Renal cortical epithelial cell (primary cell): ENCODE results near the gene OCA2. TPM values are rescaled to one million over a fixed set of nuclear protein-coding genes. Genes with fewer than 3 reads are reported as not detected.
"Not testable (repeated sequence)": the region's sequence is repeated elsewhere in the genome, so short reads cannot be mapped to it uniquely, and the experiment has no call there.

Experiments
- DNase-seq: peaks from one replicate; pipeline ENCODE4 v3.0.0-alpha.2; 2011; ENCODE audit warnings: low read depth
- total RNA-seq: library from RNA; depleted of rRNA; stranded (reverse); fragments of >200 nt; gene quantifications from 2 replicates; pipeline ENCODE4 v1.2.3, GENCODE V29; 2014

The OCA2 gene
- total RNA-seq, 1 donor from 2014 or later: 0.40 TPM

DNA sequence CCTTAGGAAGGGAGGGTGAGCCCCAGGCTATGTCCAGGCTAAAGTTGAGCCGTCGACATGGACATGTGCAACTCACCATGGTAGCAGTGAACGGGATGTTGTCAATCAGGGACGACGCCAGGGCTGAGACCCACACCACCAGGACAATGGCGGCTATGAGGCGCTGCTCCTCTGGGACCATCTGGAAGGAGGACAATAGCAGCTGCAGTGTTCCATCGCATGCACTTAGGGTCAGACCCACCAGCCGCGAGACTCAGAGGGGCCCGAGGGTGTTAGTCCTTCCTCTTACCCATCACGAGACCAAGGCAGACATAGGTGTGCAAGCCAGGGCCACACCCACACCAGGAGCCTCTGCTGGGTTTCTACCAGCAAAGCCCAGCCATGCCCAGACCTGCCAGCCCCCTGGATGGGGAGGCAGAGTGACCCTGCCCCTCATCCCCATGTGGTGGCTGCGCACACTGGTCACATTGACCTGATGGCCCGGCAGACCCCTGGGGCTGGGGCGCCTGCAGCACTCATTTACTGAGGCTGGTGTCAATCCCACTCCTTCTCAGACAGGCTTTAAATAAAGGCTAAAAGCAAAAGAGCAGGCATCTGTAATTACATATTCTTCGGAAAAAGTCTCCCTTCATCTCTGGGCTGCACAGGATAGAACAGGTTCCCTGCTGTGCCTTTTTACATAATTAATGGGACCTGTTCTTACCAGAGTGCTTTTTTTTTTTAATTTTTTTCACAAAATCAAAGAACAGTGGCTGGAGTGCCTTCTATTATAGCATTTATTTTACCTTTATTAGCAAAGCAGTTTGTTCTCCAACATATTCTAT lies 227.8 kb downstream of the OCA2 start:
- no peak for DNase-seq

DNA sequence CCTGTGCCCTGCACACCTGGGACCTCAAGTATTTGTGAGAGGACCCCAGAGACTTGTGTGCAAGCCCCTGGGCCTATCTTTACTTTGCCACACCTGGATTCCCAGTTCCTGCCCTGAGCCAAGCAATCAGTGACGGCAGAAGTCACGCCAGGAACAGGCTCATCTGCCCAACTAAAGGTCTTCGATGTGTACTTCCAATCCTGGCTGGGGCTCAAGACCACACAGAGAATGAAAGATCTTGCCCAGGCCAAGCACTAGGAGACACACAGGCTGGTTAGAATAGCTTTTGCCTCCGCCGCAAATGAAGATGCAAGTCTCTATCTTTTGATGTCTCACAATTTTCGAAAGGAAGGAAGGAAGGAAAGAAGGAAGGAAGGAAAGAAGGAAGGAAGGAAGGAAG lies 228.8 kb downstream of the OCA2 start:
- no peak for DNase-seq

- no peak for DNase-seq
Measured at GRCh38 chr15:27869697-27870281, 229.3 kb downstream of the OCA2 start.

DNA sequence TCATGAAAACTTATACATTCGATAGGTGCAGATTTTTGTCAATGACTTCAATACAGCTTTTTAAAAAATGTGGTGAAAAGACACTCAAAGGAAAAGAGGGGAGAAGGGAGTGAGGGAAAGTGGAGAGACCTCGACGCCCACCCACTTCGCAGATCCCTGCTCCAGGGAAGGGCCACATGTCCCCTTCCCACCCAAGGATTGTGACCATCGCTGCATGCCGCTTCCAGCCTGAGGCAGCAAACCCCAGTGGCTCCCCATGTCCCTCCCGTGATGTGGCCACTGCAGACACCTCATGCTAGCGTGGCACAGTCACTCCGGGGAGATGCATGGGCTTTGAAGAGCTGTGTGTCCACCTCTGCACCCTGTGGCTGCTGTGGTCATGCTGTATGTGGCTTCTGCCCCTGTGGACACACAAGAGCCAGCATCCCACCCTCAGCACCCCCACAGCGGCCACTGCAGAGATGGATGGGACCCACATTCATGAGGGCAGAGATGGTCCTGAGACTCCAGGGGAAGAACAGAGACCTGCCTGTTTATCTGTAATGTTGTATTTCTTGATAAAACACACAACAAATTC lies 230.2 kb downstream of the OCA2 start:
- DNase-seq: no peak

- no peak for DNase-seq
Measured at GRCh38 chr15:27867861-27868260, 231.3 kb downstream of the OCA2 start.

DNA sequence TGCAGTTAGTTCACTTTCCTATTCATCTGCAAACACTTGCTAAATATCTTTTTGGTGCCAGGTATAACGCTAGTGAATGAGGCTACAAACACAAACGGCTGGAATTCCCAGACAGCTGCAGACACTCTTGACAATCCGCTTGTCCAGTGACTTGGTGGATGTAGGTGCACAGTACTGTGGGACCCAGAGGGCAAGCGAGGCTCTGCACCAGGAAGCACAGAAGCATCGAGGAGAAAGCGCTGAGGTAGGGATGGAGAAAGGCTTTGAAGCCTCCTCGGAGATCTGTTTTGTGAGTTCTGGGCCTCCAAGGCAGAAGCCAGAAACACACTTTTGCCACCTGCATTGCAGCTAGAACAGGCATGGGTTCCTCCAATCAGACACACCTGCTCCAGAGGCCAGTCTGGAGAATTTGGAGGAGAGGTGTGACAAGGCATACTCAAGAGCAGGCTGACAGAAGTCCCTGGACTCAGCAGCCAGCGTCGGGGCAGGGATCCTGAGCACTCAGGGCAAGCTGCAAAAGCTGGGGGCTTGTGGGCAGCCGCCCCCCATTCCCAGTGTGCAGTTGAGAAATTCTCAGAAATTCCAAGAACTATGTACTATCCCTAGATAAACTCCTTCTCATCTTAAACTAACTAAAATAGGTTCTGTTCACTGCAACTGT lies 232.5 kb downstream of the OCA2 start:
- DNase-seq: no peak

- DNase-seq: no peak
Measured at GRCh38 chr15:27865926-27866325, 233.2 kb downstream of the OCA2 start.

DNA sequence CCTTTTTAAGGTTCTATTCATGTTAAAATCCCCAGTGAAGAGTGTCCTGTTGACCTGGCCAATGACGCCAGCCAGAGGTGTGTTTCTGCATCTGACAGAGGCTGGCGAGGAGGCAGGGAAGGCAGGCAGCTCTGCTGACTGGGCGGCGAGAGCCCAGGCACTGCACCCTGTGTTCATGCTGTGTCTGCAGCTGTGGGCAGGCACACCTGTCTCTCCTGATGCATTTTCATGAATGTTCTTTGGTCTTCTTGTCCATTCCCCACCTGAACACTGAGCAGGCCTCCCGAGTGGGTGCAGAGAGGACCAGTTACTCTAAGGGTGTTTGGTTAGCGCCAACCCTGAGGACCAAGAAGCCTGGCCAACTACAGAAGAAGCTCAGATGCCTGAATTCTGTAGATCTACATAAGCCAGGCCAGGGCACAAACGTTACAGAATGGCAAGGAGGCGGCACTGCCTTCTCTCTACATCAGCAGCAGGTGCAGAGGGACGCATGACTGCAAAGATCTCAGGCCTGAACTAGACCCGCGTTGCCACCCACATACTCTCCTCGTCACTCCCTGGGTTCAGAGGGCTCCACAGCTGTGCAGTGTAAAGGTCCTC lies 233.7 kb downstream of the OCA2 start:
- no peak for DNase-seq

GRCh38 chr15:27864719-27865118 lies 234.4 kb downstream of the OCA2 start:
- DNase-seq: no peak

DNA sequence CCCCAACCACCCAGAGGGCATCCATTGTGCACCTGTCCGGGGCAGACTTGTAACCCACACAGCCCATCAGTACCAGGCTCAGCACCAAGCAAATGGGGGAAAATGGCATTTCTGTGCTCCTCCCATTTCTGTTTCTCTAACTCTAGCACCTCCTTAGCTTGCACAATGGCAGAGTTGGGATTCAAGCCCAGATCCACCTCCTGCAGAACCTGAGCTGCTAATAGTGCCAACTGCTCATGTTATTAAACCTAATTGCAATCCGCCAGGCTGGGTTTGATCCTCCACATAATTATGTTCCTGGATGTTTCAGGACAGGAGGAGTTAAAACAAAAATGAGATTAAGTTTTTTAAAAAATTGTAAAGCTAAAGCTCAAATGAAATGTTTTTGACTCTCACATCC lies 235.0 kb downstream of the OCA2 start:
- DNase-seq: no peak

DNA sequence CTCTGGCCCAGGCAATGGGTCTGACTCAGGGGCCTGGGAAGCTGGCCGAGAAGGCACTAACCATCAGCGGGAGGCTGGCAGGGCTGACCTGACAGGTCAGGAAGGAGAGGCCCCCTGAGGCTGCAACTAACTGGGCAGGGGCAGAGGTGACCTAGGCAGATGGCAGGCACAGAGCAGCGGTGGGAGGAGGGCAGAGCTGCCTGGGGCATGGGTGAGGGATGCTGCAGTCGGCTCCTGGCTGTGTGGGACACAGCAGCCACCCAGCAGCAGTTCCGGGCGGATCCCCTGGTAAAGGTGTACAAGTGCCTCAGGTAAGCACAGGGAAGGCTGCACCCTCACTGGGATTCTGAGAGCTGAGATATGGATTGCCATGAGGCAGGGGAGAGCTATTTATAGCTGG lies 236.1 kb downstream of the OCA2 start:
- no peak for DNase-seq

DNA sequence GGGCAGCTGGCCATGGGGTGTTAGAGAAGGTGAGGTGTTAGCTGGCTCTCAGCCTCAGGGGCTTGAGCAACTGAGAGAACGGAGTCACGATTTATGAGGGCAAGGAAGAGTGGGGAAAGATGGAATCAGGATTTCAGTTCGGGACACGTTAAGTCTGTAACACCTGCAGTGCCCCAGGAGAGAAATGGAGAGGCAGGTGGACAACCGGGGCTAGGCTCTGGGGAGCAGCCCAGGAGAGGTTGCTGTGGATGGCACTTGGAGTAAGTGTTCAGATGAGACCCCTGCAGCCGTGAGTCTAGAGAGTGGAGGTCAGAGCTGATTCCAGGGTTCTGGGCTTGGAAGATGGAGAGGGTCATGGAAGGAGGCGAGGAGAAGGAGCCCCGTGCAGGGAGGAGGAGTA lies 237.9 kb downstream of the OCA2 start:
- no peak for DNase-seq

- no peak for DNase-seq
Measured at GRCh38 chr15:27855137-27855536, 244.0 kb downstream of the OCA2 start.

- no peak for DNase-seq
Measured at GRCh38 chr15:27854601-27855000, 244.5 kb downstream of the OCA2 start.

GRCh38 chr15:27853624-27854455 lies 245.3 kb downstream of the OCA2 start:
- DNase-seq: no peak

DNA sequence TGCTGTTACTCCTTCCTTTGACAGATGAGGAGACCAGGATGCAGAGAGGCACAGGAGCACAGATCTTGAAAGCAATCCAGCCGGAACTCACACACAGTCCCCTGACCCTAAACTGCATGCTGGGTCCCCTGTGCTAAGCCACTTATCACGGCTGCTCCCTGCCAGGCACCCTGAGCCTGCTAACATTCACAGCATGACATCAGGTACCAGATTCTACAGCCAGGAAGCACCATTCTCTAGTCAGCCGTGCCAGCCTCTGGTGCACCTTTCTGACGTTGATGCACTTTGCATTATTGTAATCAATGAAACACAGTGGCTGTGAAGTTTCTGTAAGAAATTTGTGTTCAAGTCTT lies 247.3 kb downstream of the OCA2 start:
- DNase-seq: no peak

GRCh38 chr15:27850981-27851857 lies 247.9 kb downstream of the OCA2 start:
- no peak for DNase-seq

GRCh38 chr15:27850050-27850449 lies 249.1 kb downstream of the OCA2 start:
- DNase-seq: no peak

- not testable (repeated sequence) for DNase-seq
Measured at GRCh38 chr15:27848936-27849335, 250.2 kb downstream of the OCA2 start.
